Measurements from ENCODE around the gene EMID1.

The EMID1 gene

DNA sequence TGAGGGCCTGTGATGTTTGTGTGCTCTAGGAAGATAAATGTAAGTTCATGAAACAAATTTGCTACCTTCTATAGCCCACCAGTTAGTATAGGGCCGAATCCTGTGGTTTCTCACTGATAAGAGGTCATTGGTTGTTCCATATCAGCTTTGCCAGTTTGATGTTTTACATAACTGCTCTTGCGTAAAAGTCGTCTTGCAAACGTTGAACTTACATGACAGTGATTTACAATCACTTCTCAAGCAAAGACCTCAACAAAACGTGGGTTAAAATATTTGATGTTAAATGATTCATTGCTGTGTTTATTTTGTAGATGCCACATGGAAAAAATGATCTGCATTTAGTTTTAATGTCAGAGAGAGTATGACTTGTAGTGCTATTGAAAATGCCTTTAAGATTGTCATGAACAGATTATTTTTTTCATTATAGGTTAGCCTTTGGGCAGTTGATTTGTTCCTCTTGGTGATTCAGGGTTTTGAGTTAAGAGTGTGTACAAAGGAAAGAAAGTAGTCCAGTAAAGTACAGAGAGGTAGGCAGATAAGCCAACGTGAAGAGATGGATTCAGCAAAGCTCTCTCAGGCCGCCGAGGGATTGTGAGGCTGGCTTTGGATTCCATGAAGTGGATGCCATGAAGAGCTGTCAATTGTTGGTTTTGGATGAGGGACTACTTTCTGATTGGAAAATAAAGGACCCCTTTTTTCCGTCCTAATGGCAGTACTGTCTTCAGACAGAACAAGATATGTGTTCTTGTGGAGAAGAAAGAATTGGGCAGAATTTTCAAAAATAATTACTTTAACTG, 65.0 kb downstream of the EMID1 start:
- peaks cover 68 to 71% of the 10 kb centered on the region in 2 donors for H3K4me1 ChIP-seq (ENCODE audit: control insufficient read depth in 1 of 2, insufficient read depth in 2 of 2, low read length in 2 of 2)

DNA sequence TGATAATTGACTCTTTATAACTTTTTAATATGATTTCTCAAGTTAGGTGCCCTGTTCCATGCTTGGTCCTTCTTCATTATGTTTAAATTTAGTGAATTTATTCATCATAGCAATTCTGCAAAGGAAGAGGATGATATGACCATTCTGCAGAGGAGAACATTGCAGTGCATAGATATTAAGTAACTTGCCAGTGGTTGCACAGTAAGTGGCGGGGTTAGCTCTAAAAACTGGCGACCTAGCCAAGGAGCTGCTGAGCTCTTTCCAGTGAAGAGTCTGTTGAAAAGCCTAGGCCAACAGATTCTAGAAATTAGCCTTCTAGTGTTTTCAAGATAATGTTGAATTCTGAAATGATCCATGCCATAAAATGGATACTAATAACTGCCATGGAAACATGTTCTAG, 66.9 kb downstream of the EMID1 start:
- Histone ChIP-seq H3K9ac (ENCODE audit: low read depth in 1 of 2, low read length in 2 of 2) (no peak overlapping the region), H3K27ac (ENCODE audit: low read depth, low read length) (no peak overlapping the region), H3K36me3 (ENCODE audit: control insufficient read depth in 1 of 2, insufficient read depth in 2 of 2, low read length in 2 of 2) (peaks cover 24 to 51% of the 10 kb centered on the region in 2 donors), H3K9me3 (ENCODE audit: control insufficient read depth in 1 of 2, low read length in 2 of 2) (no peaks in the 10 kb centered on the region), H3K27me3 (ENCODE audit: control insufficient read depth in 1 of 2, insufficient read depth in 2 of 2, low read length in 2 of 2) (no peaks in the 10 kb centered on the region), H3K4me3 (ENCODE audit: low read depth in 1 of 2, low read length in 2 of 2) (peak overlapping the region in 1 of 2 donors; percentile 81), H3K4me1 (ENCODE audit: control insufficient read depth in 1 of 2, insufficient read depth in 2 of 2, low read length in 2 of 2) (peaks cover 61 to 67% of the 10 kb centered on the region in 2 donors)

More for the DNA sequence above, 65.0 kb downstream of the EMID1 start:
- Histone ChIP-seq H3K4me3 (ENCODE audit: low read depth in 1 of 2, low read length in 2 of 2) (peak overlapping the region; percentile 81 to 93), H3K36me3 (ENCODE audit: control insufficient read depth in 1 of 2, insufficient read depth in 2 of 2, low read length in 2 of 2) (peaks cover 19 to 33% of the 10 kb centered on the region in 2 donors), H3K9ac (ENCODE audit: low read depth in 1 of 2, low read length in 2 of 2) (peak overlapping the region; percentile 90 to 94), H3K27ac (ENCODE audit: low read depth, low read length) (peak overlapping the region; percentile 49), H3K9me3 (ENCODE audit: control insufficient read depth in 1 of 2, low read length in 2 of 2) (no peaks in the 10 kb centered on the region), H3K27me3 (ENCODE audit: control insufficient read depth in 1 of 2, insufficient read depth in 2 of 2, low read length in 2 of 2) (no peaks in the 10 kb centered on the region)

GRCh38 chr22:29275167-29275566, 69.5 kb downstream of the EMID1 start:
- Histone ChIP-seq H3K9me3 (ENCODE audit: control insufficient read depth in 1 of 2, low read length in 2 of 2) (no peaks in the 10 kb centered on the region), H3K27me3 (ENCODE audit: control insufficient read depth in 1 of 2, insufficient read depth in 2 of 2, low read length in 2 of 2) (no peaks in the 10 kb centered on the region), H3K36me3 (ENCODE audit: control insufficient read depth in 1 of 2, insufficient read depth in 2 of 2, low read length in 2 of 2) (peaks cover 44 to 69% of the 10 kb centered on the region in 2 donors), H3K27ac (ENCODE audit: low read depth, low read length) (no peak overlapping the region), H3K4me3 (ENCODE audit: low read depth in 1 of 2, low read length in 2 of 2) (no peak overlapping the region), H3K9ac (ENCODE audit: low read depth in 1 of 2, low read length in 2 of 2) (no peak overlapping the region), H3K4me1 (ENCODE audit: control insufficient read depth in 1 of 2, insufficient read depth in 2 of 2, low read length in 2 of 2) (peaks cover 48 to 68% of the 10 kb centered on the region in 2 donors)

DNA sequence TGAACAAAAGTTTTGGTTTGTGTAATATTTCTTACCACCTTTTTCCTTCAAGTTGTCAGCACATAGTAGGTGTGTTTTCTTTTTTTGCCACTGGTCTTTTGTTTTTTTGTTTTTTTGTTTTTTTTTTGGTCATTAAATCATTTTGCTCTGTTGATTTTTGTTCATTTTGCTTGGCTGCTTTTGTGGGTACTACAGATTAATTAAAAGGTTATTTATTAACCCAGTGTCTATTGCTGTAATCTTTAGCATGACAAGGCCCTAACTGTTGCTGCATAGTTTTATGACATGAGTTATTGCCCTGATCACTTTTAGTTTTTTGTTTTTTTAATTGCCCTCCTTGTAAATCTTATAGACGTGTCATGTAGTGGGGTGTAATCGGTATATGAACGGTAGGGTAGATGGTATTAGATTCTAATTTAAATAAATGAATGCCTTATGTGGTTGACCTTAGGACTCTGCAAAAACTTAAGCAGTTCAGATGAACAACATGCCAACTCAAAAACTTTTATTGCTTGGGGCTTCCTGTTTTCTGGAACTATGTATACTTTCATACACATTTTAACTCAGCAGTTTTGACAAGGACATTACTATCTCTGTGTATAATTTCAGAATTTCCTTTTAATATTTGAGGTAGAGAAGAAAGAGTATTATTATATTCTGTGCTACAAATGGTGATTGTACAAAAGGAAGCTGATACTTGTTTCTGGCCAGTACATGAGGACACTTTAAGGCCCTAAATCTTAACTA, 70.3 kb downstream of the EMID1 start:
- Histone ChIP-seq H3K4me3 (ENCODE audit: low read depth in 1 of 2, low read length in 2 of 2) (peak overlapping the region in 1 of 2 donors; percentile 4), H3K9ac (ENCODE audit: low read depth in 1 of 2, low read length in 2 of 2) (no peak overlapping the region), H3K9me3 (ENCODE audit: control insufficient read depth in 1 of 2, low read length in 2 of 2) (no peaks in the 10 kb centered on the region), H3K36me3 (ENCODE audit: control insufficient read depth in 1 of 2, insufficient read depth in 2 of 2, low read length in 2 of 2) (peaks cover 47 to 72% of the 10 kb centered on the region in 2 donors), H3K4me1 (ENCODE audit: control insufficient read depth in 1 of 2, insufficient read depth in 2 of 2, low read length in 2 of 2) (peaks cover 41 to 60% of the 10 kb centered on the region in 2 donors), H3K27ac (ENCODE audit: low read depth, low read length) (no peak overlapping the region), H3K27me3 (ENCODE audit: control insufficient read depth in 1 of 2, insufficient read depth in 2 of 2, low read length in 2 of 2) (no peaks in the 10 kb centered on the region)

DNA sequence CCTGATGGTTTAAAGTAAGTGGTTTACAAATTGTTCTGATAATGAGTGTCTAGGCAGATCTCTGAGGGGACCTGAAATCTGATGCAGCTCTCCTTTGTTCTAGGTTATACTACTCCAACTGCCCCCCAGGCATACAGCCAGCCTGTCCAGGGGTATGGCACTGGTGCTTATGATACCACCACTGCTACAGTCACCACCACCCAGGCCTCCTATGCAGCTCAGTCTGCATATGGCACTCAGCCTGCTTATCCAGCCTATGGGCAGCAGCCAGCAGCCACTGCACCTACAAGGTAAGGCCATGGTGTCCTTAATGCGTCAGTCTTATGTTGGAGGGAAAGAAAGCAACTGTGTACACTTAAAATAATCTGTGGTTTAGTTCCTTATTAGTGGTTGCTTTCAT, 72.2 kb downstream of the EMID1 start:
- Histone ChIP-seq H3K4me3 (ENCODE audit: low read depth in 1 of 2, low read length in 2 of 2) (no peak overlapping the region), H3K9ac (ENCODE audit: low read depth in 1 of 2, low read length in 2 of 2) (no peak overlapping the region), H3K27me3 (ENCODE audit: control insufficient read depth in 1 of 2, insufficient read depth in 2 of 2, low read length in 2 of 2) (no peaks in the 10 kb centered on the region), H3K27ac (ENCODE audit: low read depth, low read length) (no peak overlapping the region), H3K4me1 (ENCODE audit: control insufficient read depth in 1 of 2, insufficient read depth in 2 of 2, low read length in 2 of 2) (peaks cover 22 to 40% of the 10 kb centered on the region in 2 donors), H3K36me3 (ENCODE audit: control insufficient read depth in 1 of 2, insufficient read depth in 2 of 2, low read length in 2 of 2) (peaks cover 50 to 79% of the 10 kb centered on the region in 2 donors), H3K9me3 (ENCODE audit: control insufficient read depth in 1 of 2, low read length in 2 of 2) (no peaks in the 10 kb centered on the region)

DNA sequence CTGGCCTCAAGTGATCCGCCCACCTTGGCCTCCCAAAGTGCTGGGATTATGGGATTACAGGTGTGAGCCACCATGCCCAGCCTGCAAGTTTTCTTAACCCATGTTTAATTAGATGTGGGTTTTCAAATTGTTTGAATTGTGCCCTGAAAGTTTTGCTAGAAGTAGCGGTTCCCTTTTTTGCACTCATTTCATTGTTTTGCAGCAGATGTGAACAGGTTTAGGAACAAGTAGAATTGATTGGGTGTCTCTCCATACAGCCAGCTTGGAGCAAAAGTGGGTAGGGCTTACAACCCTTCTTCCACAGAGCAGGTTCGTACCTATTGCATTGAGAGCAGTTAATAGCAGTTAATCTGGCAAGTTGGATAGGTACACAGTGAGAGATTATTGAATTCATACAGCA, 78.5 kb downstream of the EMID1 start:
- H3K36me3 ChIP-seq (ENCODE audit: control insufficient read depth in 1 of 2, insufficient read depth in 2 of 2, low read length in 2 of 2): peaks cover 47 to 93% of the 10 kb centered on the region in 2 donors
- H3K27me3 ChIP-seq (ENCODE audit: control insufficient read depth in 1 of 2, insufficient read depth in 2 of 2, low read length in 2 of 2): no peaks in the 10 kb centered on the region
- H3K9ac ChIP-seq (ENCODE audit: low read depth in 1 of 2, low read length in 2 of 2): no peak overlapping the region
- no peak overlapping the region for H3K27ac ChIP-seq (ENCODE audit: low read depth, low read length)
- no peaks in the 10 kb centered on the region for H3K9me3 ChIP-seq (ENCODE audit: control insufficient read depth in 1 of 2, low read length in 2 of 2)
- no peaks in the 10 kb centered on the region for H3K4me1 ChIP-seq (ENCODE audit: control insufficient read depth in 1 of 2, insufficient read depth in 2 of 2, low read length in 2 of 2)
- H3K4me3 ChIP-seq (ENCODE audit: low read depth in 1 of 2, low read length in 2 of 2): no peak overlapping the region

DNA sequence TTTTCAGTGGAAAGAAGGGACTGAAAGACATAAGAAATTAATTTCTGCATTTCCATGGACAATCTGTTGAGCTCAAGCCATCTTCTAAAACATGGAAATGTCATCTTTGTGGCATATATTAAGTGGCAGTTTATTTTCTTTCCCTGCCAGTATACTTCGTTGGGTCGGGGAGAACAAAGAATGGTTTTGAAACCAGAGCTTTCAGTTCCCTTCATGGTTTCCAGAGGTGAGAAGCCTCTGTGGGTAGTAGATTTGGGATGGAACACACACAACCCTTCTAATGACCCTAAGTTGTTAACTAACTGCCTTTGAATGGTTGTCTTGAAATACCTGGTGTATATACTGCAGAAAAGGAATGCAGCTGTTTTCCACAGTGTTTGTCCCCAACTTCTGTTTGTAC, 83.1 kb downstream of the EMID1 start:
- Histone ChIP-seq H3K4me3 (ENCODE audit: low read depth in 1 of 2, low read length in 2 of 2) (no peak overlapping the region), H3K36me3 (ENCODE audit: control insufficient read depth in 1 of 2, insufficient read depth in 2 of 2, low read length in 2 of 2) (peaks cover 59 to 96% of the 10 kb centered on the region in 2 donors), H3K4me1 (ENCODE audit: control insufficient read depth in 1 of 2, insufficient read depth in 2 of 2, low read length in 2 of 2) (no peaks in the 10 kb centered on the region), H3K9ac (ENCODE audit: low read depth in 1 of 2, low read length in 2 of 2) (no peak overlapping the region), H3K27me3 (ENCODE audit: control insufficient read depth in 1 of 2, insufficient read depth in 2 of 2, low read length in 2 of 2) (no peaks in the 10 kb centered on the region), H3K9me3 (ENCODE audit: control insufficient read depth in 1 of 2, low read length in 2 of 2) (no peaks in the 10 kb centered on the region), H3K27ac (ENCODE audit: low read depth, low read length) (no peak overlapping the region)

- peaks cover 59 to 96% of the 10 kb centered on the region in 2 donors for H3K36me3 ChIP-seq (ENCODE audit: control insufficient read depth in 1 of 2, insufficient read depth in 2 of 2, low read length in 2 of 2)
- no peak overlapping the region for H3K9ac ChIP-seq (ENCODE audit: low read depth in 1 of 2, low read length in 2 of 2)
- H3K4me1 ChIP-seq (ENCODE audit: control insufficient read depth in 1 of 2, insufficient read depth in 2 of 2, low read length in 2 of 2): no peaks in the 10 kb centered on the region
- no peak overlapping the region for H3K27ac ChIP-seq (ENCODE audit: low read depth, low read length)
- H3K27me3 ChIP-seq (ENCODE audit: control insufficient read depth in 1 of 2, insufficient read depth in 2 of 2, low read length in 2 of 2): no peaks in the 10 kb centered on the region
- no peak overlapping the region for H3K4me3 ChIP-seq (ENCODE audit: low read depth in 1 of 2, low read length in 2 of 2)
- no peaks in the 10 kb centered on the region for H3K9me3 ChIP-seq (ENCODE audit: control insufficient read depth in 1 of 2, low read length in 2 of 2)
Measured at GRCh38 chr22:29290061-29290460, 84.4 kb downstream of the EMID1 start.

DNA sequence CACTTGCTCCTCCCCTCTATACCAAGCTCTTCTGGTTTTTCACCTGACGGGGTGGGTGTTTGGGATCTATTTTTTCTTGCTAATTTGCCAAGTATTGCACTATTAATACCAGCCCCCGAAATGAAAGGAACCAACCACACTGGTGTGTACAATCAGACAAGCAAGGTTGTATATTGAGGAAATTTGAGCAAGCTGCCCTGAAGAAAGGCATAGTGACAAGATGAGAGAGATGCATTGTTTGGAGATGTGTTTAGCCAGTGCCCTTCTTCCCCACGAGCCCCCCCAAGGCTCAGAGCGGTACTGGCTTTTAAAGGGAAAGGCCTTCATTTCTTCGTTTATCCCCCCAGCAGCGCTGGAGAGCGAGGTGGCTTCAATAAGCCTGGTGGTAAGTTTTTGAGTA, 85.5 kb downstream of the EMID1 start:
- Histone ChIP-seq H3K27me3 (ENCODE audit: control insufficient read depth in 1 of 2, insufficient read depth in 2 of 2, low read length in 2 of 2) (no peaks in the 10 kb centered on the region), H3K27ac (ENCODE audit: low read depth, low read length) (no peak overlapping the region), H3K9me3 (ENCODE audit: control insufficient read depth in 1 of 2, low read length in 2 of 2) (no peaks in the 10 kb centered on the region), H3K4me3 (ENCODE audit: low read depth in 1 of 2, low read length in 2 of 2) (no peak overlapping the region), H3K4me1 (ENCODE audit: control insufficient read depth in 1 of 2, insufficient read depth in 2 of 2, low read length in 2 of 2) (no peaks in the 10 kb centered on the region), H3K9ac (ENCODE audit: low read depth in 1 of 2, low read length in 2 of 2) (no peak overlapping the region), H3K36me3 (ENCODE audit: control insufficient read depth in 1 of 2, insufficient read depth in 2 of 2, low read length in 2 of 2) (peaks cover 65 to 96% of the 10 kb centered on the region in 2 donors)

DNA sequence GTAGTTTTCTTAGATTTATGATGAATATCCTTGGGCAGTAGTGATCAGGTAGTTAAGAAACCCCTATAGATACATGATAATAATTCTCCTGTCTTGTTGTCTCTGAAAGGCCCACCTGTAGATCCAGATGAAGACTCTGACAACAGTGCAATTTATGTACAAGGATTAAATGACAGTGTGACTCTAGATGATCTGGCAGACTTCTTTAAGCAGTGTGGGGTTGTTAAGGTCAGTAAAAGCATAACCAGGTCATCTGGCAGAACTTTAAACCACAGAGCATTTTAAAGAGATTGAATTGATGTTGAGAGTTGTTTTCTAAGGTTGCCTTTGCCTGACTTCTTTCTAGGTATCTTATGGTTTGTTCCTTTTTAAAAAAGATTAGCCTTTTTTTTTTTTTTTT, 86.7 kb downstream of the EMID1 start:
- Histone ChIP-seq H3K36me3 (ENCODE audit: control insufficient read depth in 1 of 2, insufficient read depth in 2 of 2, low read length in 2 of 2) (peaks cover 70 to 98% of the 10 kb centered on the region in 2 donors), H3K9me3 (ENCODE audit: control insufficient read depth in 1 of 2, low read length in 2 of 2) (no peaks in the 10 kb centered on the region), H3K27ac (ENCODE audit: low read depth, low read length) (no peak overlapping the region), H3K4me3 (ENCODE audit: low read depth in 1 of 2, low read length in 2 of 2) (no peak overlapping the region), H3K9ac (ENCODE audit: low read depth in 1 of 2, low read length in 2 of 2) (no peak overlapping the region), H3K27me3 (ENCODE audit: control insufficient read depth in 1 of 2, insufficient read depth in 2 of 2, low read length in 2 of 2) (no peaks in the 10 kb centered on the region), H3K4me1 (ENCODE audit: control insufficient read depth in 1 of 2, insufficient read depth in 2 of 2, low read length in 2 of 2) (no peaks in the 10 kb centered on the region)

All from duodenal mucosa (tissue), 2 donors.